HG03025 (cell line): Measurements from ENCODE around the gene EHD2.
A peak's percentile ranks its signal among the peaks of the same experiment; 100 is the strongest.
"Not testable (repeated sequence)": the region's sequence is repeated elsewhere in the genome, so short reads cannot be mapped to it uniquely, and the experiment has no call there.

Experiments
- ATAC-seq: cut with Tn5 transposase; IDR thresholded peaks from one replicate; pipeline ENCODE4 v1.9.1; 2021; ENCODE audit warnings: mild to moderate bottlenecking, moderate library complexity; ENCODE audit not compliant: unreplicated experiment, low FRiP score

The EHD2 gene

GRCh38 chr19:47745010-47745901, 32.0 kb downstream of the EHD2 start, which contains the start of gene NOP53:
NOP53 (plus strand) TSS chr19:47745546; CDS start chr19:47745560, 14 bp downstream.
- peak; percentile 68 for ATAC-seq

GRCh38 chr19:47746129-47746528, 32.9 kb downstream of the EHD2 start:
- not testable (repeated sequence) for ATAC-seq

GRCh38 chr19:47749326-47749725, 36.1 kb downstream of the EHD2 start:
- ATAC-seq, result no peak

GRCh38 chr19:47750752-47751151, 37.5 kb downstream of the EHD2 start:
- ATAC-seq, result no peak

- ATAC-seq, result no peak
Measured at GRCh38 chr19:47752440-47753211, 39.4 kb downstream of the EHD2 start.

- no peak for ATAC-seq
Measured at GRCh38 chr19:47754206-47755064, 41.2 kb downstream of the EHD2 start.

GRCh38 chr19:47755065-47755761, 42.0 kb downstream of the EHD2 start:
- ATAC-seq, result no peak

- no peak for ATAC-seq
Measured at GRCh38 chr19:47755762-47756626, 42.8 kb downstream of the EHD2 start.

GRCh38 chr19:47756627-47756929, 43.4 kb downstream of the EHD2 start:
- ATAC-seq, result no peak

GRCh38 chr19:47756953-47757608, 43.9 kb downstream of the EHD2 start:
- ATAC-seq, result no peak

- no peak for ATAC-seq
Measured at GRCh38 chr19:47757617-47758442, 44.6 kb downstream of the EHD2 start.

- no peak for ATAC-seq
Measured at GRCh38 chr19:47758443-47758804, 45.2 kb downstream of the EHD2 start.

- no peak for ATAC-seq
Measured at GRCh38 chr19:47760632-47760999, 47.4 kb downstream of the EHD2 start.

- no peak for ATAC-seq
Measured at GRCh38 chr19:47761566-47761965, 48.3 kb downstream of the EHD2 start.

- no peak for ATAC-seq
Measured at GRCh38 chr19:47762151-47762550, 48.9 kb downstream of the EHD2 start.

- no peak for ATAC-seq
Measured at GRCh38 chr19:47762615-47763308, 49.5 kb downstream of the EHD2 start.

- ATAC-seq, result not testable (repeated sequence)
Measured at GRCh38 chr19:47764705-47765104, 51.5 kb downstream of the EHD2 start.
